GM23248 (cell line): ENCODE measurements around the gene ARHGEF38. TPM values are rescaled to one million over a fixed set of nuclear protein-coding genes. Genes with fewer than 3 reads are reported as not detected.

Experiments
- DNase-seq: peaks from one replicate; pipeline ENCODE4 v3.0.0-alpha.2; 2015
- H2AFZ ChIP-seq: fragments of 200-600 bp; sonication (generic); 2 replicates; pipeline ENCODE4 v1.6.1; 2016; ENCODE audit warnings: antibody characterized with exemption
- H3F3A ChIP-seq: fragments of 200-600 bp; sonication (generic); 2 replicates; pipeline ENCODE4 v1.6.1; 2016; ENCODE audit warnings: mild to moderate bottlenecking, antibody characterized with exemption, mixed run types; ENCODE audit not compliant: insufficient read depth
- H3K27ac ChIP-seq: fragments of 200-600 bp; sonication (generic); 2 replicates; pipeline ENCODE4 v1.5.1; 2016; ENCODE audit warnings: mild to moderate bottlenecking
- H3K27me3 ChIP-seq: fragments of 200-600 bp; sonication (generic); replicated peaks from 2 replicates; pipeline ENCODE4 v1.6.1; 2016; ENCODE audit warnings: mild to moderate bottlenecking; ENCODE audit not compliant: insufficient read depth
- H3K36me3 ChIP-seq: fragments of 200-600 bp; sonication (generic); 2 replicates; pipeline ENCODE4 v1.6.1; 2016; ENCODE audit warnings: low read depth, mild to moderate bottlenecking
- H3K4me1 ChIP-seq: fragments of 200-600 bp; sonication (generic); 2 replicates; pipeline ENCODE4 v1.6.1; 2016; ENCODE audit warnings: mild to moderate bottlenecking; ENCODE audit not compliant: insufficient read depth
- H3K4me2 ChIP-seq: fragments of 200-600 bp; sonication (generic); one replicate; pipeline ENCODE4 v1.6.1; 2016; ENCODE audit warnings: mild to moderate bottlenecking; ENCODE audit not compliant: unreplicated experiment
- H3K4me3 ChIP-seq: fragments of 200-600 bp; sonication (generic); 2 replicates; pipeline ENCODE4 v1.5.1; 2016; ENCODE audit warnings: mild to moderate bottlenecking
- H3K79me2 ChIP-seq: fragments of 200-600 bp; sonication (generic); 2 replicates; pipeline ENCODE4 v1.6.1; 2016; ENCODE audit warnings: mild to moderate bottlenecking; ENCODE audit not compliant: insufficient read depth
- H3K9ac ChIP-seq: fragments of 200-600 bp; sonication (generic); 2 replicates; pipeline ENCODE4 v1.6.1; 2016; ENCODE audit warnings: mild to moderate bottlenecking
- H3K9me2 ChIP-seq: fragments of 200-600 bp; sonication (generic); 2 replicates; pipeline ENCODE4 v1.6.1; 2016; ENCODE audit warnings: mixed run types, mild to moderate bottlenecking, moderate library complexity; ENCODE audit not compliant: insufficient read depth
- H3K9me3 ChIP-seq: fragments of 200-600 bp; sonication (generic); one replicate; pipeline ENCODE4 v1.6.1; 2017; ENCODE audit warnings: low read depth
- H4K20me1 ChIP-seq: fragments of 200-600 bp; sonication (generic); 2 replicates; pipeline ENCODE4 v1.6.0; 2016; ENCODE audit not compliant: insufficient read depth
- EZH2 ChIP-seq: fragments of 200-600 bp; sonication (generic); IDR thresholded peaks from 2 replicates; pipeline ENCODE4 v1.6.1; 2018; ENCODE audit warnings: antibody characterized with exemption, mild to moderate bottlenecking; ENCODE audit not compliant: insufficient read depth, poor library complexity, severe bottlenecking
- EZH2phosphoT487 ChIP-seq: fragments of 200-600 bp; sonication (generic); IDR thresholded peaks from 2 replicates; pipeline ENCODE4 v1.6.1; 2018; ENCODE audit warnings: antibody characterized with exemption, moderate library complexity, mild to moderate bottlenecking, low read depth; ENCODE audit not compliant: insufficient read depth
- WGBS, 2 experiments: methylation state at CpG; one replicate each; pipeline ENCODE4 v1.1.6; 2015 to 2017; ENCODE audit warnings: low lambda C conversion rate in 2 of 2, low coverage in 1 of 2; ENCODE audit errors: missing lambda C conversion rate in 2 of 2; 5-methylcytosine and 5-hydroxymethylcytosine counted together
- in situ Hi-C: fragments of 300-500 bp; cut with MboI; formaldehyde crosslinking; loops from 2 replicates; pipeline ENCODE4 v1.15.0; 2020
- polyA plus RNA-seq: library from polyadenylated mRNA; unstranded; fragments of >200 nt; fragmentation: Nextera tagmentation; extraction: Ambion mirVana; gene quantifications from 2 replicates; pipeline ENCODE4 v1.2.1, GENCODE V29; 2016
- total RNA-seq: library from RNA; depleted of rRNA; stranded (reverse); fragments of >200 nt; shearing (Covaris generic); gene quantifications from 2 replicates; pipeline ENCODE4 v1.2.3, GENCODE V29; 2014

Gene ARHGEF38
- total and polyA plus RNA-seq, 2 experiments from 2014 or later, result not detected

- no peak overlapping the region for H3K27ac ChIP-seq
- WGBS, 2 experiments, result 15 to 26% methylated on average over 4 of the region's 4 CpGs
- TF ChIP-seq EZH2, result no peak
- TF ChIP-seq EZH2phosphoT487, result no peak
- no peaks in the 10 kb centered on the region for H3F3A ChIP-seq
- H3K9me3 ChIP-seq, result no peaks in the 10 kb centered on the region
- H2AFZ ChIP-seq, result no peak overlapping the region
- no peak overlapping the region for H3K4me3 ChIP-seq
- no peaks in the 10 kb centered on the region for H3K9me2 ChIP-seq
- DNase-seq, result peak; percentile 10
- H3K9ac ChIP-seq, result no peak overlapping the region
- H3K79me2 ChIP-seq, result no peaks in the 10 kb centered on the region
- no peaks in the 10 kb centered on the region for H3K36me3 ChIP-seq
- H3K4me2 ChIP-seq, result no peak overlapping the region
- in situ Hi-C loops, result no loop called here
- no peaks in the 10 kb centered on the region for H4K20me1 ChIP-seq
- peaks cover 7% of the 10 kb centered on the region; the same call in 1 of the 2 replicates for H3K27me3 ChIP-seq
- 0 out of 2 replicates have a peak, but pooled peaks cover 3% of the 10 kb centered on the region for H3K4me1 ChIP-seq
These were observed 85.2 kb downstream of the ARHGEF38 start for GRCh38 chr4:105637408-105638176.

- H3K27me3 ChIP-seq, result no peaks in the 10 kb centered on the region
- in situ Hi-C loops, result no loop called here
These were observed 89.4 kb downstream of the ARHGEF38 start for GRCh38 chr4:105641845-105642244.

GRCh38 chr4:105644257-105644656 is 91.8 kb downstream of the ARHGEF38 start:
- no peaks in the 10 kb centered on the region for H3K27me3 ChIP-seq
- no peaks in the 10 kb centered on the region for H3K79me2 ChIP-seq
- H3K9ac ChIP-seq, result no peak overlapping the region
- no peak overlapping the region for H2AFZ ChIP-seq
- DNase-seq, result no peak
- H3K4me2 ChIP-seq, result no peak overlapping the region
- no peak for TF ChIP-seq EZH2phosphoT487
- no peak for TF ChIP-seq EZH2
- H3K4me3 ChIP-seq, result no peak overlapping the region
- no peaks in the 10 kb centered on the region for H3K9me3 ChIP-seq
- H3K4me1 ChIP-seq, result no peaks in the 10 kb centered on the region
- 16 to 19% methylated on average over 2 of the region's 2 CpGs for WGBS, 2 experiments
- no peaks in the 10 kb centered on the region for H3K9me2 ChIP-seq
- H3K36me3 ChIP-seq, result no peaks in the 10 kb centered on the region
- H4K20me1 ChIP-seq, result no peaks in the 10 kb centered on the region
- in situ Hi-C loops, result no loop called here
- no peaks in the 10 kb centered on the region for H3F3A ChIP-seq
- H3K27ac ChIP-seq, result no peak overlapping the region

More at GRCh38 chr4:105641845-105642244, 89.4 kb downstream of the ARHGEF38 start:
- Histone ChIP-seq H3K27ac (no peak overlapping the region), H3K79me2 (no peaks in the 10 kb centered on the region), H2AFZ (no peak overlapping the region), H3K9ac (no peak overlapping the region), H4K20me1 (no peaks in the 10 kb centered on the region), H3K9me2 (no peaks in the 10 kb centered on the region), H3K4me2 (no peak overlapping the region), H3K36me3 (no peaks in the 10 kb centered on the region), H3F3A (no peaks in the 10 kb centered on the region), H3K9me3 (no peaks in the 10 kb centered on the region), H3K4me3 (no peak overlapping the region), H3K4me1 (0 out of 2 replicates have a peak, but pooled peaks cover 3% of the 10 kb centered on the region)
- TF ChIP-seq EZH2 (no peak), EZH2phosphoT487 (no peak)
- DNase-seq, result no peak
- 53% methylated on average over 4 of the region's 4 CpGs for WGBS, 2 experiments

- Histone ChIP-seq H3K4me2 (no peak overlapping the region), H3K79me2 (no peaks in the 10 kb centered on the region), H3K9ac (no peak overlapping the region), H4K20me1 (no peaks in the 10 kb centered on the region), H3K27ac (no peak overlapping the region), H3K4me3 (no peak overlapping the region), H3K27me3 (no peaks in the 10 kb centered on the region), H2AFZ (no peak overlapping the region), H3K4me1 (no peaks in the 10 kb centered on the region), H3K9me3 (no peaks in the 10 kb centered on the region), H3K9me2 (no peaks in the 10 kb centered on the region), H3F3A (no peaks in the 10 kb centered on the region), H3K36me3 (no peaks in the 10 kb centered on the region)
- no peak for TF ChIP-seq EZH2
- TF ChIP-seq EZH2phosphoT487, result no peak
- in situ Hi-C loops, result no loop called here
- no peak for DNase-seq
- 0% methylated on average over 1 of the region's 1 CpG for WGBS, 2 experiments
These were observed 93.0 kb downstream of the ARHGEF38 start for GRCh38 chr4:105645440-105645839.
